Measurements from ENCODE around the gene DNHD1.

The DNHD1 gene, protein sequence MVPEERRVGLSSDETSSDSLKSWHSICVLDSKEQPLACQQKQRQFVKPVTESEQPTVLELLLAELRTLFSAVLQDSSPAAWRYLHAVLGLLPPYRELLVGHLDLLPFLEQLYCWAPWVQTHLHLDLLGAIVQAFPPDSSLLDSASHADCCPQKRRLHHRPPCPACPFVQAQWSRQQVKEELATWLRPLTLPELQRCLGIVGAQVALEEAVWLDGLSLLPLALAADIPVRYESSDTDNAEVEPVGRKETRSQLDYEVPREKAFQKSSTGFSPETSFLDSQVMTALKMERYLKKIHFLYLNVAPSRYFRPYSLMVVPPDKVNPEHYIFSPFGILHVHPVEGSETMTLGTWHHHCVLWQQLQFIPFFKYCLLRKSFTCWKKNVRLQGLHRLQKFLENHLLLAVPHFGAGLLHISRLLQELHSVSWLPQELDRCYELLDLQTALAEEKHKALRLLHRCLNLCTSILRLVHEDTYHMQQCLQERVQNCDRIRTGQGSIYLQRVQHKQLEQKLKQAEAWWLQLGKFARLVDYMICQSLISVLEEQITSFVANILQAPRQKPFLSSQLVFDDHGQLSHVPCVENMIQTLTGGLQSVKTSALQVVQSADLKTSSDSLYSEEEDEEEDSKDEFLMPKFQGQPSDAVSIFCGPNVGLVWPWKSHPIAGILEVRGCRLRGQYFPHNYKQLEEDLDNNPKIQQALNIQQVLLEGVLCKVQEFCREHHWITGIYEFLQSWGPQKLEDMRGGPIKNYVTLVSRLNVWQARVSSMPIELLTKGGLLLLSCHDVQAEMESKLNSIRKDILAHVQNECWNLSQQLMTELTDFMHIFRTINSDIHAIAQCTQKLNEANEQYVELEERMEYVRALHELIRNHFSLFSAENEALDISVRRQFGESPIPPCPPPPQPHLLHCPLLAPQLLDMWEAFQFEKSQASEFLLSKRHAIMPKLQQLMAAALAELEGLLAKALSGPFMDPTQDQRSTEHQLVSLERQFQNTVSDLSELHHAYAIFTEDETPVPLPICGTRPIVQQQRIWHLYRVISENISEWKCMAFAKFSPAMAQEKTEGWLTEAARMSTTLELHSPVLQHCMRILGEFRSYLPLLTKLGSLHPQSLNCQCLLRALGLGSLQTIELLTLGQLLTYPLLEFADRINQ (N-terminal part only)

DNA sequence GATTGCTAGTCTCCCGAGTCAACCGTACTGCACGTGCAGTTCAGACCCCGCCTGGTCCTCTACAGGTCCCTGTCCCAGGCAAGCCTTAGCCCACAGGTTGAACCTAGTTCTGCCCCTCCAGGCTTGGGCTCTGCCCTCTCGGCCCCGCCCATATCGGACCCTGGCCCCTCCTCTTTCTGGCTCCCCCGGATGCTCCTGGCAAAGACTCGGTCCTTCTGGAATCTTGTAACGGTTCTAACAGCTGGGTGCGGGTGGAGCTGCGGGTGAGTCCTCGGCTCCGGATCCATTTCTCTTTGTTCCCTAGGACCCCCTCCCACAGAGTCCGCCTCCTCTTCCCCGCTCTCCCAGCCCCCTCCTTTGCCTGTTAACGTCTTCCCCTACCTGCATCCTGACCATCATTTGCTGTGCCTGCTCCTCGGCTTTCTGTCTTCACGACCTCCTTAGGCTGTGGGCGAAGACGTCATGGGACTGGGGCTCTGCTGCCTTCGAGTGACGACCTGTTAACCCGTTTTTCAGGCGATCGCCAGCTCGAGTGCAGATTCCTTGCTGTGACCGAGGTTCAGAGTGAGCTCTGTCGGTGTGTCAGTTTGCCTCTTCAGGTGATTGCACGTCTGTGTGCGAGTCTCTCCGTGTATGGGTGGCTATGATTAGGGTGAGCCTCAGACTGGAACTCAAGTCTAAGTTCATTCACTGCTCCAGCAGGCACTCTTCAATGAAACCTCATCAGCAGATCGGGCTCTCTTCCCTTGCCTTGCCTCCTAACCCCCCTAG, at the start of gene DNHD1:
Gene DNHD1, plus strand, starts transcription at position 212 of the 771 bp plus-strand sequence. CDS start 936 bp downstream, outside the sequence.
- no peak within 1 kb of the TSS for H3K9ac ChIP-seq (ENCODE audit: low read length)
- no peaks in the 10 kb centered on the region for H3K9me2 ChIP-seq (replicated peaks; ENCODE audit: insufficient read depth, low read length)
- no peak within 1 kb of the TSS for H3K27ac ChIP-seq (ENCODE audit: low read depth, low read length)
- no peak within 1 kb of the TSS for H3K4me2 ChIP-seq (ENCODE audit: low read depth, low read length, poor library complexity, severe bottlenecking)
- H3K79me2 ChIP-seq (ENCODE audit: insufficient read depth, low read length): 0 out of 2 replicates have a peak, but pooled peaks cover 7% of the 10 kb centered on the region
- H3K36me3 ChIP-seq (ENCODE audit: low read length): peaks cover 14% of the 10 kb centered on the region; the same call in 1 of the 2 replicates
- no peak for TF ChIP-seq EZH2phosphoT487 (conservative IDR thresholded peaks at IDR 0.05; ENCODE audit: low read length)
- TF ChIP-seq, protein P1, sequence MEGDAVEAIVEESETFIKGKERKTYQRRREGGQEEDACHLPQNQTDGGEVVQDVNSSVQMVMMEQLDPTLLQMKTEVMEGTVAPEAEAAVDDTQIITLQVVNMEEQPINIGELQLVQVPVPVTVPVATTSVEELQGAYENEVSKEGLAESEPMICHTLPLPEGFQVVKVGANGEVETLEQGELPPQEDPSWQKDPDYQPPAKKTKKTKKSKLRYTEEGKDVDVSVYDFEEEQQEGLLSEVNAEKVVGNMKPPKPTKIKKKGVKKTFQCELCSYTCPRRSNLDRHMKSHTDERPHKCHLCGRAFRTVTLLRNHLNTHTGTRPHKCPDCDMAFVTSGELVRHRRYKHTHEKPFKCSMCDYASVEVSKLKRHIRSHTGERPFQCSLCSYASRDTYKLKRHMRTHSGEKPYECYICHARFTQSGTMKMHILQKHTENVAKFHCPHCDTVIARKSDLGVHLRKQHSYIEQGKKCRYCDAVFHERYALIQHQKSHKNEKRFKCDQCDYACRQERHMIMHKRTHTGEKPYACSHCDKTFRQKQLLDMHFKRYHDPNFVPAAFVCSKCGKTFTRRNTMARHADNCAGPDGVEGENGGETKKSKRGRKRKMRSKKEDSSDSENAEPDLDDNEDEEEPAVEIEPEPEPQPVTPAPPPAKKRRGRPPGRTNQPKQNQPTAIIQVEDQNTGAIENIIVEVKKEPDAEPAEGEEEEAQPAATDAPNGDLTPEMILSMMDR (IDR thresholded peaks at IDR 0.05; ENCODE audit: insufficient read depth, low read length, poor library complexity, severe bottlenecking): no peak
- H3K9me3 ChIP-seq (ENCODE audit: insufficient read depth, low read length): no peaks in the 10 kb centered on the region
- no peaks in the 10 kb centered on the region for H4K20me1 ChIP-seq (ENCODE audit: low read depth, low read length)
- H3K4me3 ChIP-seq (ENCODE audit: insufficient read depth, low read length, poor library complexity, severe bottlenecking): no peak within 1 kb of the TSS
- no peaks in the 10 kb centered on the region for H3F3A ChIP-seq (ENCODE audit: insufficient read depth)
- H3K27me3 ChIP-seq (ENCODE audit: low read length): no peaks in the 10 kb centered on the region
- H2AFZ ChIP-seq (ENCODE audit: low read depth, low read length, severe bottlenecking): no peak within 1 kb of the TSS

DNA sequence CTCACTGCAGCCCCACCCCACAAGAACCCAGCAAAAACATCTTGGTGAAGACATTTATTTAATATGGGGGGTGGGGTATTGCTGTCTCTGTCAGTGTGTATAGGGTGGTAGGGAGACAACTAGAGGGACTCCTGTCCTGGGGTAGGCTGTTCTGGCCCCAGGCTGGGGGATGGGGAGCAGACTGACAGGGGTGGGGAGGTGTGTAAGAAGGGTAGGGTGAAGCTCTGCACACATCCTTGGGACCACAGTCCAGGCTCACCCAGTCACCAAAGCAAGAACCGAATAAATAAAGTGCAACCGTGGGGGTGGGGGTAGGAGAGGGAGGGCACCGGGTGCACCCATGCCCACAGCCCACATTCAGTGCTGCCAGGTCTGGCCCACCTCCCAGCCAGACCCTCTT, 48.5 kb upstream of the DNHD1 start:
- no peaks in the 10 kb centered on the region for H3K9me2 ChIP-seq (replicated peaks; ENCODE audit: insufficient read depth, low read length)
- H3K27ac ChIP-seq (ENCODE audit: low read depth, low read length): no peak overlapping the region
- no peak overlapping the region for H3K4me3 ChIP-seq (ENCODE audit: insufficient read depth, low read length, poor library complexity, severe bottlenecking)
- no peak overlapping the region for H2AFZ ChIP-seq (ENCODE audit: low read depth, low read length, severe bottlenecking)
- TF ChIP-seq EZH2phosphoT487 (conservative IDR thresholded peaks at IDR 0.05; ENCODE audit: low read length): no peak
- TF ChIP-seq, protein P1 (IDR thresholded peaks at IDR 0.05; ENCODE audit: insufficient read depth, low read length, poor library complexity, severe bottlenecking): no peak
- H3K79me2 ChIP-seq (ENCODE audit: insufficient read depth, low read length): no peaks in the 10 kb centered on the region
- H3F3A ChIP-seq (ENCODE audit: insufficient read depth): no peaks in the 10 kb centered on the region
- H3K27me3 ChIP-seq (ENCODE audit: low read length): no peaks in the 10 kb centered on the region
- H3K4me2 ChIP-seq (ENCODE audit: low read depth, low read length, poor library complexity, severe bottlenecking): no peak overlapping the region
- H4K20me1 ChIP-seq (ENCODE audit: low read depth, low read length): no peaks in the 10 kb centered on the region
- H3K9me3 ChIP-seq (ENCODE audit: insufficient read depth, low read length): no peaks in the 10 kb centered on the region
- no peak overlapping the region for H3K9ac ChIP-seq (ENCODE audit: low read length)
- H3K36me3 ChIP-seq (ENCODE audit: low read length): no peaks in the 10 kb centered on the region

DNA sequence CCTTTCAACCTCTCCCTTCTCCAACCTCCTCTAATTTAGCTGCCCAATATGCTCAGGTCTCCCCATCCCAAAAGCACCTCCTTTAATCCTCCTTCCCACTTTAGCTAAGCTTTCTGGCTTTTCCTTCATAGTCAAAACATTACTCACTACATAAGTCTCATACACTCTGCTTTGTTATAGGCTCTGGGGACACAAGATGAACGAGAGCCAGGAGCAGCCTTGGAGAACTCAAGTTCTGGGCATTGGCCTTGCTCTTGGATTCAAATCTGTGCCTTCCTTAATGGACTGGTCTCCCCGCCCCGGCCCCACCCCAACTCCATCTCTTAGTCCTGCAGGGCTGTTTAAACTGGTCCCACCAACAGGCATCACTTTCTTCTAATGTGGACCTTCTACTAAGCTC, 44.9 kb upstream of the DNHD1 start:
- H3K27ac ChIP-seq (ENCODE audit: low read depth, low read length): no peak overlapping the region
- no peaks in the 10 kb centered on the region for H3K9me3 ChIP-seq (ENCODE audit: insufficient read depth, low read length)
- no peaks in the 10 kb centered on the region for H3K79me2 ChIP-seq (ENCODE audit: insufficient read depth, low read length)
- H2AFZ ChIP-seq (ENCODE audit: low read depth, low read length, severe bottlenecking): no peak overlapping the region
- no peaks in the 10 kb centered on the region for H3F3A ChIP-seq (ENCODE audit: insufficient read depth)
- no peak overlapping the region for H3K9ac ChIP-seq (ENCODE audit: low read length)
- H3K9me2 ChIP-seq (replicated peaks; ENCODE audit: insufficient read depth, low read length): no peaks in the 10 kb centered on the region
- H3K4me2 ChIP-seq (ENCODE audit: low read depth, low read length, poor library complexity, severe bottlenecking): no peak overlapping the region
- no peak overlapping the region for H3K4me3 ChIP-seq (ENCODE audit: insufficient read depth, low read length, poor library complexity, severe bottlenecking)
- TF ChIP-seq, protein P1 (IDR thresholded peaks at IDR 0.05; ENCODE audit: insufficient read depth, low read length, poor library complexity, severe bottlenecking): no peak
- H3K27me3 ChIP-seq (ENCODE audit: low read length): no peaks in the 10 kb centered on the region
- H3K36me3 ChIP-seq (ENCODE audit: low read length): no peaks in the 10 kb centered on the region
- no peaks in the 10 kb centered on the region for H4K20me1 ChIP-seq (ENCODE audit: low read depth, low read length)

Measured in SU-DHL-6 (cell line).